Myocyte (in vitro differentiated cells): ENCODE data around the gene TMEM117. TPM values are rescaled to one million over a fixed set of nuclear protein-coding genes. Genes with fewer than 3 reads are reported as not detected.
A peak's percentile ranks its signal among the peaks of the same experiment; 100 is the strongest.
"Not testable (repeated sequence)": the region's sequence is repeated elsewhere in the genome, so short reads cannot be mapped to it uniquely, and the experiment has no call there.

Source experiments
- DNase-seq: peaks from one replicate; pipeline ENCODE4 v3.0.0-alpha.2; 2012; ENCODE audit warnings: low read depth
- total RNA-seq: library from RNA; depleted of rRNA; stranded (reverse); fragments of >200 nt; gene quantifications from 2 replicates; pipeline ENCODE4 v1.2.3, GENCODE V29; 2014

TMEM117 gene
- total RNA-seq, 1 donor from 2014 or later, result 25.6 TPM

GRCh38 chr12:44019118-44019517 lies 183.2 kb downstream of the TMEM117 start:
- no peak for DNase-seq

DNA sequence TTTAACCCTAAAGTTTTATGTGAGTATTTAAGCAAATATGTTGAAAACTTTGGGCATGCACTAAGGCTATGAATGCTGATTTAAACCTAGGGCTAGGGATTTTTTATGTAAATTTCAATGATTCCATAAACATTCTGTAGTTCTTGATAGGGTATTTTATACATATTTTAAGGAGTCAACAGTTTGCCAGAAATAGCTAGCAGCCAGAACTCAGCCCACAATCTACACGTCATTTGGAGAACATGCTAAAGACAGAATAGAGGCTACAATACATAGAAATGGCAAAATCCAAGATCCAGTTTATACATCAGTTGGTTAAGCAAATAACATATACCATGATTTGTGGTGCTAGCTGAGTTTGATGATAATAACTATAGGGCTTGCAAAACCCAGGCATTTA lies 184.7 kb downstream of the TMEM117 start:
- DNase-seq, result no peak

DNA sequence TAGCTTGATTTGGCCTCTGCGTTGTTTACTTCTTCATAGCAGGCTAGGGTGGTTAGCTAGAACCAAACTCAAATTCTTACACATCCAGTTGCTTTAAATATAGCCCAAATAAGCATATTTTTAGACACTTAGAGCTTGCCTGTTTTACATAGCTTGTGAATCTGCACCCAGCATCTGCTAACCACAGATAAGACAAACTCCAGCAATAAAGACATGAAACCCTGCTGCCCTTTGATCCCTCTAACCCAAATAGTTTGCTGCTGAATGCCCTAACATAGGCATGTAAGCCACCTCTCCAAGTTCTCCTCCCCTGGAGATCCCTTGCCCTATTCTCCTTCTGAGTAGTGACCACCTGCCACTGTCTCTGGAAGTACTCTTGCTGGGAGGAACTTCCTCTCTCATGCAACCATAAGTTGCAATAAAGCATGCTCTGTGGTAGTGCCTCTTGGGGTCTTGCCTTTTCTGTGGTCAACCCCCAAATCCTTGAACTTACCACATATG lies 185.6 kb downstream of the TMEM117 start:
- DNase-seq, result peak; percentile 61

GRCh38 chr12:44025499-44025898 lies 189.6 kb downstream of the TMEM117 start:
- no peak for DNase-seq

- DNase-seq, result no peak
Observed at GRCh38 chr12:44026046-44026445, 190.2 kb downstream of the TMEM117 start.

DNA sequence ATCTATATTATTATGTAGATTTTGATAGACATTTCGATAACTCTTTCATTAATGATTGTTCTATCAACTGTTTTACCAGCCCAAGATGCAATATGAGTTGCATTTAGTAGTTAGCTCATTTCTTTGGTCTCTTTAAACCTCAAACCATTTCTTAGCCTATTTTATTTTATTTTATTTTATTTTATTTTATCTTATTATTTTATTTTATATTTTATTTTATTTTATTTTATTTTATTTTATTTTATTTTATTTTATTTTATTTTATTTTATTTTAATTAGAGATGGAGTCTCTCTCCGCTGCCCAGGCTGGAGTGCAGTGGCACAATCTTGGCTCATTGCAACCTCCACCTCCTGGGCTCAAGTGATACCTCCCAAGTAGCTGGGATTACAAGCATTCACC lies 191.0 kb downstream of the TMEM117 start:
- DNase-seq, result not testable (repeated sequence)

- no peak for DNase-seq
Observed at GRCh38 chr12:44029194-44029593, 193.3 kb downstream of the TMEM117 start.

- DNase-seq, result no peak
Observed at GRCh38 chr12:44031472-44032185, 195.7 kb downstream of the TMEM117 start.

- no peak for DNase-seq
Observed at GRCh38 chr12:44034906-44035305, 199.0 kb downstream of the TMEM117 start.

DNA sequence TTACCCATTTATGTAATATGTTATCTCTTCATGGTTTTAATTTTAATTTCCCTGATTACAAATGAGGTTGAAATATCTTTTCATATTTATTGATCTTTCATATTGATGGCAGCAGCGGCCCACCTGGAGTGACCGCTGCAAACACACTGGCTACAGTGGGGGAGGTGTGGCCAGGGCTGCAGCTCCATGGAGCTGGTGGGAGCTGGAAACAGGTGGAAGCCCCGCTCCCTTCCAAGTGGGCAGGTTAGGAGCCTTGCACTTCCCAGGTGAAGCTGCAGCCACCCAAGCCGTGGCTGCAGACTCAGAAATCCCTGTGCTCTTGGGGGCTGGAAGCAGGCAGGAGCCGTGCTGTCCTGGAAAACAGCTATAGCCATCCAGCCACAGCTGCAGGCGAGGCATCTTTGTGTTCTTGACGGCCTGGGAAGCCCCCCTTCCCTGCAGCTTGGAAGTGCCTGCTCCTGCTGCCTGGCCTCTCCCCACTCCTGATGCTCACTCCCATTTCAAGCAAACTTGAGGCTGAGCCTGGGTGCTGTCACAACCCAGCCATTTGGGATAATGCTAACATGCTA lies 201.1 kb downstream of the TMEM117 start:
- DNase-seq, result no peak

DNA sequence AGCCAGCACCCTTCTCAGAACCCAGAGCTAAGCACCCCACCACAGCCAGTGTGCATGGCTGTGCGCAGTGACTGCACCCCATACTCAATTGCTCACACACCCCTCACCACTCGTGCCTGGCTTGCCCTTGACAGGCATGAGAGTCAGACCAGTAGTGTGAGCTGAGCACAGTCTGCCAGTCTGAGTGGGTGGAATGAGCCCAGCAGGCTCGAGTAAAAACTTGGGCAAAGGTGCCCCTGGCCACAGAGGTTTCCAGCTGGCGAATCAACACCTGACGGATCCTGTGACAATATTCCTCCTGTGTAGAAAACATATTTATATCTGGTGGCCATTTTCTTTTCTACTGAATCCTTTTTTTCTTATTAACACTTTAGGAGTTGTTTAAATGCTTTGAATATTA lies 202.5 kb downstream of the TMEM117 start:
- no peak for DNase-seq

DNA sequence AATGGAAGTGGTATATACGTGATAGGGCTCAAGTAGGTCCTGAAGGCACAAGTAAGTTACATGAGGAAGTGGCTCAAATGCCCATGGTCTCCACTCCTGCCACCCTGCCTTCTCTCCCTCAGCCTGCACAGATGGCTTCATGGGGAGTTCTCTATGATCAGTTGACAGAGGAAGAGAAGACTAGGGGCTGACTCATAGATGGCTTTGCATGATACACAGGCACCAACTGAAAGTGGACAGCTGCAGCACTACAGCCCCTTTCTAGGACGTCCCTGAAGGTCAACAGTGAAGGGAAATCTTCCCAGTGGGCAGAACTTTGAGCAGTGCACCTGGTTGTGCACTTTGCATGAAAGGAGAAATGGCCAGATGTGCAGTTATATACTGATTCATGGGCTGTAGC lies 208.6 kb downstream of the TMEM117 start:
- peak; percentile 74 for DNase-seq

DNA sequence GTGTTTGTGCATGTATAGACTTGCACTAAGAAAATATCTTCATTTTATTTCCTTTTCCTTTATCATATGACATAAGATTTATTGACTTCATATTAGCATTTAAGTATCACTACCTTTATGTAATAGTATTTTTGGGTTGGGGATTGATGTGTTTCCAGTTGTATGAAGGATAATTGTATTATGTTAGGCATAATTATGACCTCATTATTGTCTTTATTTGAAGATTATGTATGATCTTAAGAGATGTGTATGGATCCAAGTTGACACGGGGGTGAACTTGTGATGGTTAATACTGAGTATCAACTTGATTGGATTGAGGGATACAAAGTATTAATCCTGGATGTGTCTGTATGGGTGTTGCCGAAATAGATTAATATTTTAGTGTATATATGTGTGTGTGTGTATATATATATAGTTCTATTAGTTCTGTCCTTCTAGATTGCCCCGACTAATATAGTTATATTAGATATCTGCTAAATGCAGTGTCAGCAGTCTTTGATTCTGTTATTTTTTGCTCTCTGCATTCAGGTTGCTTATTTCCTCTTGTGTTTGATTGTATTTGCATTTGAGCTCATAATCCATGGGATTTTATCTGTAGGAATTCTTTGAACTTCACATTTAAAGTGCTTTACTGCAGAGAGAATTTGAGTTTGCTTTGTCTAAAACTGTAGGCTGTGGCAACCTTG lies 211.0 kb downstream of the TMEM117 start:
- no peak for DNase-seq

GRCh38 chr12:44052554-44052953 lies 216.7 kb downstream of the TMEM117 start:
- DNase-seq, result no peak

GRCh38 chr12:44053549-44054127 lies 217.8 kb downstream of the TMEM117 start:
- DNase-seq, result peak; percentile 24

DNA sequence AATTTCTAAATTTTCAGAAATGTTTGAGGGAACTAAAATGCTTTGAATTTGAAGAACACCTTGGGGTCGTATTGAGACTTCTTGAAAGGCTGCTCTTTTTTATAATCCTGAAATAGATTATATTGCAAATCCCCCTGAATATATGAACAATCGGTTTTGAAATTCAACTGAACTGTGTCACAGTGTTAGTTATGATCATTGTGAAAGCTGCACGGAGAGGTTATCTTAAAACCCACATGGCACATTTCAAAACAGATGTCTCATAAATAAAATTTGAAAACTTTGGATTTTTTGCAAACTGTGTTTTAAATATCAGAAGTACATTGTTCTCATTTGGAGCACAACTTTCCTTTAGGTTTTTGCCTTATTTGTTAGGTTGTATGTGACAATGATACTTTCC lies 218.4 kb downstream of the TMEM117 start:
- no peak for DNase-seq

- no peak for DNase-seq
Observed at GRCh38 chr12:44058366-44058765, 222.5 kb downstream of the TMEM117 start.

- no peak for DNase-seq
Observed at GRCh38 chr12:44059476-44059875, 223.6 kb downstream of the TMEM117 start.

GRCh38 chr12:44063671-44064070 lies 227.8 kb downstream of the TMEM117 start:
- no peak for DNase-seq

DNA sequence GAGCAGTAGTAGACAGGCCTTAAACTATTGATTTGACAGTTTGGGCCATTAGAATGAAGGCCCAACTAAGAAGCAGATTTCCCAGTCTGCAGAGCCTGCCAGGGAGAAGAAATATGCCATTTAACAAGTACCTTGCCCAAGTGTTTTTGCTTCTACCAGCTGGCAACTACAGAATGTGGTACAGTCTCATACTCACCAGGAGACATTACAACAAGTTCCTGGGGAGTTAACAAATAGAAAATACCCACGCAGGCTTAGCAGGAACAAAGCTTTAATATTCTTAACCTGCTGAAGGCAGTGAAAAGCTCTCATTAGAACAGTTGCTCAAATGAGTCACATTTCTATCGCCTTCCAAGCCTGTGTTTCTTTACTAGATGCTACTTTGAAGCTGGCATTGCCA lies 241.0 kb downstream of the TMEM117 start:
- peak; percentile 37 for DNase-seq

DNA sequence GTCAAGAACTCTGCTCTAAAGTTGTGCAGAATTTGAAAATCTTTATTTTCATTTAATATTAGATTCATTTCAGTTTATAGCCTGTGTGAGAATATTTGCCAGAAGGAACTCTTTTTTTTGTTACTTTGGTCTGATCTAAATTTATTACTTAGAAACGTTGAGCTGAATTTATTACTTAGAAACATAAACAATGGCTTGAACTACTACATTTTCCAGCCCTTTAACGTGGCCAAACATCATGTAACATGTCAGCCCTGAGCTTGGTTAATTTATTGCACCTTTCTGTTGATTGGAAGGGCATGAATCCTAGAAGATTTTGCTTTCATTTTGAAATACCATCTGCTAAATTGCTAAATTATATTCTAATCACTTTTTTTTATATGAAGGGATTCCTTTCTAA lies 241.4 kb downstream of the TMEM117 start:
- no peak for DNase-seq

DNA sequence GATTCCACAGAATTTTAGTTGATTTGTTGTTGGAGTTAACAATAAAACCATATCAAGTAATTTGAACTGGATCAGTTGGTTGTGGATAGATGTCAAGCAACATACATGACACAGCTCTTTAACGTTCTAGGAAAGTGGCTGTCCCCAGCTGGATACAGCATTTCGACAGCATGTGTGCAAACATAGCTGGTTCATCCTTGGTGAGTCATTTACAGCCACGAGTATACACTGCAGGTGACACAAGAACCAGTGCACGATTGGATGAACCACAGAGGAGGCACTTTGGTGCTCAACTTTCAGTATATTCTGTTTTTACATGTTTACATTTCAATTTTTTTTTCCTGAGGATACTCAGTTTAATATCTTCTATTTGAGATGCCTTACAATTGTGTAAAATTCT lies 242.4 kb downstream of the TMEM117 start:
- DNase-seq, result no peak
